GM18861 (cell line): ENCODE data around the gene SLC6A17.

Experiments used
- ATAC-seq: cut with Tn5 transposase; IDR thresholded peaks from one replicate; pipeline ENCODE4 v1.9.1; 2021; ENCODE audit not compliant: unreplicated experiment

The SLC6A17 gene

GRCh38 chr1:110150330-110151174 is at the start of gene SLC6A17:
TSS of gene SLC6A17 (plus strand) at chr1:110150494. CDS start at chr1:110166930, 16,436 bp downstream.
- no peak for ATAC-seq

- no peak for ATAC-seq
These were observed 48.2 kb upstream of the SLC6A17 start for GRCh38 chr1:110102081-110102480.

- no peak for ATAC-seq
These were observed 44.0 kb upstream of the SLC6A17 start for GRCh38 chr1:110106013-110106941.

- no peak for ATAC-seq
These were observed 42.3 kb upstream of the SLC6A17 start for GRCh38 chr1:110107867-110108469.

- ATAC-seq: no peak
These were observed 39.2 kb upstream of the SLC6A17 start for GRCh38 chr1:110111081-110111480.

GRCh38 chr1:110112143-110112542 is 38.2 kb upstream of the SLC6A17 start, which contains the start of gene UBL4B:
TSS of gene UBL4B (plus strand) at chr1:110112443. CDS start at chr1:110112535, 92 bp downstream.
- ATAC-seq: no peak

GRCh38 chr1:110112656-110113055 is 37.6 kb upstream of the SLC6A17 start:
- no peak for ATAC-seq

GRCh38 chr1:110113551-110113950 is 36.7 kb upstream of the SLC6A17 start:
- no peak for ATAC-seq

- ATAC-seq: no peak
These were observed 36.1 kb upstream of the SLC6A17 start for GRCh38 chr1:110114173-110114572.

GRCh38 chr1:110114784-110115183 is 35.5 kb upstream of the SLC6A17 start:
- no peak for ATAC-seq

- ATAC-seq: no peak
These were observed 31.5 kb upstream of the SLC6A17 start for GRCh38 chr1:110118636-110119396.

- no peak for ATAC-seq
These were observed 30.5 kb upstream of the SLC6A17 start for GRCh38 chr1:110119843-110120242.

GRCh38 chr1:110120960-110121561 is 29.2 kb upstream of the SLC6A17 start:
- ATAC-seq: no peak

- no peak for ATAC-seq
These were observed 27.1 kb upstream of the SLC6A17 start for GRCh38 chr1:110123224-110123623.

GRCh38 chr1:110125810-110126209 is 24.5 kb upstream of the SLC6A17 start:
- no peak for ATAC-seq

- ATAC-seq: no peak
These were observed 20.1 kb upstream of the SLC6A17 start for GRCh38 chr1:110130113-110130591.

GRCh38 chr1:110130989-110131388 is 19.3 kb upstream of the SLC6A17 start:
- no peak for ATAC-seq

- ATAC-seq: no peak
These were observed 17.6 kb upstream of the SLC6A17 start for GRCh38 chr1:110132682-110133081.

GRCh38 chr1:110133436-110133835 is 16.9 kb upstream of the SLC6A17 start:
- ATAC-seq: no peak

- no peak for ATAC-seq
These were observed 16.2 kb upstream of the SLC6A17 start for GRCh38 chr1:110134050-110134595.
